ENCODE results near the gene CCNT1. TPM values are rescaled to one million over a fixed set of nuclear protein-coding genes. Genes with fewer than 3 reads are reported as not detected.

CCNT1 gene
- total RNA-seq, 1 experiment from 2014 or later: 70.1 TPM

GRCh38 chr12:48640428-48640827, 76.1 kb downstream of the CCNT1 start:
- no peak for DNase-seq
- Histone ChIP-seq H3K36me3 (peaks cover 23% of the 10 kb centered on the region), H3K27ac (no peak overlapping the region), H3K4me3 (no peak overlapping the region), H3K4me1 (no peaks in the 10 kb centered on the region), H3K9me3 (replicated peaks) (peaks cover 10% of the 10 kb centered on the region), H3K27me3 (no peaks in the 10 kb centered on the region)

Other genes starting within 250 kb of the CCNT1 start
- 0.18 TPM in 1 of 2 replicates, not detected in the other for gene ANP32D, start 244.1 kb downstream of the CCNT1 start, total RNA-seq (2014; rRNA removed; shearing (Covaris generic))
- 0.23 and 0.34 TPM in 2 replicates for gene C12orf54, start 234.2 kb downstream of the CCNT1 start, total RNA-seq (2014; rRNA removed; shearing (Covaris generic))
- not detected in 2 replicates for gene OR8S1, start 191.1 kb downstream of the CCNT1 start, total RNA-seq (2014; rRNA removed; shearing (Covaris generic))
- not detected in 2 replicates for gene LALBA, start 146.7 kb downstream of the CCNT1 start, total RNA-seq (2014; rRNA removed; shearing (Covaris generic))
- gene KANSL2, start 34.5 kb downstream of the CCNT1 start, total RNA-seq (2014; rRNA removed; shearing (Covaris generic)): 63.9 and 69.3 TPM in 2 replicates
- gene ADCY6, start 72.4 kb upstream of the CCNT1 start, total RNA-seq (2014; rRNA removed; shearing (Covaris generic)): 16.1 and 18.7 TPM in 2 replicates
- gene CACNB3, start 101.8 kb upstream of the CCNT1 start, total RNA-seq (2014; rRNA removed; shearing (Covaris generic)): 9.7 and 11.9 TPM in 2 replicates
- gene DDX23, start 135.5 kb upstream of the CCNT1 start, total RNA-seq (2014; rRNA removed; shearing (Covaris generic)): 153 and 167 TPM in 2 replicates
- gene RND1, start 149.2 kb upstream of the CCNT1 start, total RNA-seq (2014; rRNA removed; shearing (Covaris generic)): 0.10 and 0.43 TPM in 2 replicates
- 6.5 and 8.6 TPM in 2 replicates for gene FKBP11, start 208.8 kb upstream of the CCNT1 start, total RNA-seq (2014; rRNA removed; shearing (Covaris generic))
- gene ARF3, start 240.8 kb upstream of the CCNT1 start, total RNA-seq (2014; rRNA removed; shearing (Covaris generic)): 80.9 and 82.1 TPM in 2 replicates

Measured in SJCRH30 (cell line).